Measurements from ENCODE around the gene ROR2. TPM values are rescaled to one million over a fixed set of nuclear protein-coding genes. Genes with fewer than 3 reads are reported as not detected.

The ROR2 gene
- total RNA-seq, 3 donors from 2014 or later (not counting 1 experiment from before 2014, with no cell fraction given) = 1.7 TPM; not detected in 2

GRCh38 chr9:91820126-91820750, 129.8 kb downstream of the ROR2 start:
- WGBS (ENCODE audit: insufficient coverage) = 87% methylated on average over 10 of the region's 11 CpGs
- Histone ChIP-seq H3K4me3 (ENCODE audit: low read length) (no peak overlapping the region), H3K27me3 (ENCODE audit: control insufficient read depth, insufficient read depth, low read length) (no peaks in the 10 kb centered on the region), H3K9me3 (ENCODE audit: control insufficient read depth, insufficient read depth, low read length) (no peaks in the 10 kb centered on the region), H3K4me1 (ENCODE audit: control insufficient read depth, insufficient read depth, low read length) (no peaks in the 10 kb centered on the region), H3K27ac (ENCODE audit: low read length) (no peak overlapping the region), H3K36me3 (ENCODE audit: control insufficient read depth, insufficient read depth, low read length) (no peaks in the 10 kb centered on the region)
- ATAC-seq (no peak), DNase-seq (no peak)
- no peaks in the 10 kb centered on the region for H3K4me1 Mint-ChIP-seq
- H3K27ac Mint-ChIP-seq = no peak overlapping the region
- H3K36me3 Mint-ChIP-seq = no peaks in the 10 kb centered on the region
- H3K27me3 Mint-ChIP-seq (ENCODE audit: low read depth in 2 of 2) = no peaks in the 10 kb centered on the region
- H3K4me3 Mint-ChIP-seq = no peak overlapping the region
- intact Hi-C loops (cut with micrococcal nuclease) = no loop called here
- no peak for TF ChIP-seq CTCF (IDR thresholded peaks at IDR 0.05)
- H3K9me3 Mint-ChIP-seq = no peaks in the 10 kb centered on the region

- H3K4me3 Mint-ChIP-seq = no peak overlapping the region
- no peak for TF ChIP-seq CTCF (IDR thresholded peaks at IDR 0.05)
- no peak overlapping the region for H3K27ac Mint-ChIP-seq
- no peaks in the 10 kb centered on the region for H3K4me1 Mint-ChIP-seq
- no peaks in the 10 kb centered on the region for H3K9me3 ChIP-seq (ENCODE audit: control insufficient read depth, insufficient read depth, low read length)
- intact Hi-C loops (cut with micrococcal nuclease) = no loop called here
- H3K36me3 ChIP-seq (ENCODE audit: control insufficient read depth, insufficient read depth, low read length) = no peaks in the 10 kb centered on the region
- H3K4me1 ChIP-seq (ENCODE audit: control insufficient read depth, insufficient read depth, low read length) = no peaks in the 10 kb centered on the region
- H3K27me3 ChIP-seq (ENCODE audit: control insufficient read depth, insufficient read depth, low read length) = no peaks in the 10 kb centered on the region
- no peaks in the 10 kb centered on the region for H3K9me3 Mint-ChIP-seq
- ATAC-seq = peak in 1 of 3 donors; percentile 30
- no peaks in the 10 kb centered on the region for H3K27me3 Mint-ChIP-seq (ENCODE audit: low read depth in 2 of 2)
- 80% methylated on average over 15 of the region's 15 CpGs for WGBS (ENCODE audit: insufficient coverage)
- H3K36me3 Mint-ChIP-seq = no peaks in the 10 kb centered on the region
- no peak overlapping the region for H3K4me3 ChIP-seq (ENCODE audit: low read length)
- no peak for DNase-seq
- no peak overlapping the region for H3K27ac ChIP-seq (ENCODE audit: low read length)
These were observed 131.2 kb downstream of the ROR2 start for GRCh38 chr9:91818647-91819403.

- Mint-ChIP-seq H3K36me3 (no peaks in the 10 kb centered on the region), H3K4me3 (no peak overlapping the region), H3K9me3 (no peaks in the 10 kb centered on the region), H3K4me1 (no peaks in the 10 kb centered on the region), H3K27me3 (ENCODE audit: low read depth in 2 of 2) (no peaks in the 10 kb centered on the region), H3K27ac (no peak overlapping the region)
- Histone ChIP-seq H3K9me3 (ENCODE audit: control insufficient read depth, insufficient read depth, low read length) (no peaks in the 10 kb centered on the region), H3K4me3 (ENCODE audit: low read length) (no peak overlapping the region), H3K4me1 (ENCODE audit: control insufficient read depth, insufficient read depth, low read length) (no peaks in the 10 kb centered on the region), H3K36me3 (ENCODE audit: control insufficient read depth, insufficient read depth, low read length) (no peaks in the 10 kb centered on the region), H3K27me3 (ENCODE audit: control insufficient read depth, insufficient read depth, low read length) (no peaks in the 10 kb centered on the region), H3K27ac (ENCODE audit: low read length) (no peak overlapping the region)
- ATAC-seq (no peak), DNase-seq (no peak)
- intact Hi-C loops (cut with micrococcal nuclease) = no loop called here
- WGBS (ENCODE audit: insufficient coverage) = 44% methylated on average over 3 of the region's 3 CpGs
- TF ChIP-seq CTCF (IDR thresholded peaks at IDR 0.05) = no peak
These were observed 131.8 kb downstream of the ROR2 start for GRCh38 chr9:91818225-91818585.

Data from natural killer cell (primary cell).